ENCODE results near the gene SLC15A1. TPM values are rescaled to one million over a fixed set of nuclear protein-coding genes. Genes with fewer than 3 reads are reported as not detected.
A peak's percentile ranks its signal among the peaks of the same experiment; 100 is the strongest.

SLC15A1 gene
- total RNA-seq, 1 experiment from 2014 or later, result 1.9 TPM

DNA sequence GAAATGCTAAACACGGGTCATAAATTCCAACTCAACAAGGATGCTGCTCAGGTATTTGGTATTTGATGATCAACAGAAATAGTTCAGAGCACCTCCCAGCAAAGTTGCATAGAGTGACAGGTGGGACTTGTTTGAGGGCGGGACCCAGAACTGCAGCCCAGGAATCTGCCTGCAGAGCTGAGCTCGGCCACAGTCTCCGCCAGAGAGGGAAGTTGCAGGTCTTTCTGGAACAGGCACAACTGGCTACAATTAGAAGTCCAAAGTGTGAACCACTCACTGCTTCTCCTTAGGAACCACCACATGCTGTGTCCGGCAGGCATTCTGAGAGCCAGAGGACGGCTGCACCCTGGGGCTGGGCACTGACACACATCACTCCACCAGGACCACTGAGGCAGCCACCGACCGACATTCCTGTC is 1.1 kb downstream of the SLC15A1 start:
- peaks cover 11 to 12% of the 10 kb centered on the region in 2 experiments for H3K4me1 Mint-ChIP-seq
- WGBS (ENCODE audit: extremely low coverage, insufficient read length, low lambda C conversion rate), result no CpG with 5 or more reads among the region's 8 CpGs

More for the DNA sequence above, 1.1 kb downstream of the SLC15A1 start:
- Histone ChIP-seq H4K91ac (ENCODE audit: insufficient read length, low read depth, low read length) (no peak overlapping the region), H2AK5ac (ENCODE audit: insufficient read length, low read length) (no peak overlapping the region), H3K4me2 (ENCODE audit: insufficient read depth, insufficient read length, low read length) (peak overlapping the region; percentile 54), H2BK5ac (ENCODE audit: insufficient read length, low read length) (no peak overlapping the region), H4K20me1 (ENCODE audit: control insufficient read depth, insufficient read depth, insufficient read length) (no peaks in the 10 kb centered on the region), H3K23ac (ENCODE audit: insufficient read length, low read depth, low read length) (no peak overlapping the region), H2BK20ac (ENCODE audit: low read depth, low read length, poor library complexity, severe bottlenecking) (no peak overlapping the region), H3K9ac (ENCODE audit: extremely low read depth, insufficient read length, low read length) (no peak overlapping the region), H2BK120ac (ENCODE audit: low read depth, low read length, poor library complexity, severe bottlenecking) (no peak overlapping the region), H3K23me2 (ENCODE audit: insufficient read length, low read depth, low read length, poor library complexity, severe bottlenecking) (peaks cover 8% of the 10 kb centered on the region), H4K8ac (replicated peaks; ENCODE audit: insufficient read length, low read depth, low read length) (no peak overlapping the region), H3K27me3 (ENCODE audit: insufficient read depth, low read length) (peaks cover 4% of the 10 kb centered on the region; the same call in 1 of the 2 replicates), H3K27ac (ENCODE audit: insufficient read length, low read depth, low read length) (no peak overlapping the region), H3T11ph (ENCODE audit: low read length) (no peak overlapping the region), H3K79me1 (ENCODE audit: insufficient read depth, low read depth, low read length, poor library complexity, severe bottlenecking) (no peaks in the 10 kb centered on the region), H4K5ac (ENCODE audit: insufficient read length, low read depth, low read length) (no peak overlapping the region), H2AFZ (ENCODE audit: low read length) (no peak overlapping the region), H3K4ac (ENCODE audit: low read depth, low read length) (no peak overlapping the region), H3K9me3 (ENCODE audit: control insufficient read depth, low read depth, low read length) (no peaks in the 10 kb centered on the region), H3K14ac (ENCODE audit: insufficient read depth, low read length) (no peak overlapping the region), H3K79me2 (ENCODE audit: insufficient read depth, low read length) (no peaks in the 10 kb centered on the region), H3K4me1 (ENCODE audit: insufficient read depth, low read length) (peaks cover 3% of the 10 kb centered on the region; the same call in 1 of the 2 replicates), H3K56ac (ENCODE audit: insufficient read length, low read depth, low read length) (no peak overlapping the region), H2BK15ac (ENCODE audit: low read depth, low read length) (no peak overlapping the region), H2BK12ac (ENCODE audit: insufficient read length, low read depth, low read length) (no peak overlapping the region), H3K18ac (ENCODE audit: insufficient read length, low read depth, low read length) (no peak overlapping the region)
- H3K9me3 Mint-ChIP-seq, result peaks cover 13 to 19% of the 10 kb centered on the region in 2 experiments
- H3K4me3 Mint-ChIP-seq, result peak overlapping the region; percentile 62 to 78
- no peak overlapping the region for H3K27ac Mint-ChIP-seq
- peak; percentile 66 for DNase-seq
- peaks cover 6% of the 10 kb centered on the region in 3 experiments; a peak in 6 of 7 replicates for H3K36me3 Mint-ChIP-seq (ENCODE audit: insufficient read depth in 1 of 3, low read depth in 3 of 3)
- H3K27me3 Mint-ChIP-seq (ENCODE audit: low read depth), result peaks cover 62% of the 10 kb centered on the region
- TF ChIP-seq, protein P1, sequence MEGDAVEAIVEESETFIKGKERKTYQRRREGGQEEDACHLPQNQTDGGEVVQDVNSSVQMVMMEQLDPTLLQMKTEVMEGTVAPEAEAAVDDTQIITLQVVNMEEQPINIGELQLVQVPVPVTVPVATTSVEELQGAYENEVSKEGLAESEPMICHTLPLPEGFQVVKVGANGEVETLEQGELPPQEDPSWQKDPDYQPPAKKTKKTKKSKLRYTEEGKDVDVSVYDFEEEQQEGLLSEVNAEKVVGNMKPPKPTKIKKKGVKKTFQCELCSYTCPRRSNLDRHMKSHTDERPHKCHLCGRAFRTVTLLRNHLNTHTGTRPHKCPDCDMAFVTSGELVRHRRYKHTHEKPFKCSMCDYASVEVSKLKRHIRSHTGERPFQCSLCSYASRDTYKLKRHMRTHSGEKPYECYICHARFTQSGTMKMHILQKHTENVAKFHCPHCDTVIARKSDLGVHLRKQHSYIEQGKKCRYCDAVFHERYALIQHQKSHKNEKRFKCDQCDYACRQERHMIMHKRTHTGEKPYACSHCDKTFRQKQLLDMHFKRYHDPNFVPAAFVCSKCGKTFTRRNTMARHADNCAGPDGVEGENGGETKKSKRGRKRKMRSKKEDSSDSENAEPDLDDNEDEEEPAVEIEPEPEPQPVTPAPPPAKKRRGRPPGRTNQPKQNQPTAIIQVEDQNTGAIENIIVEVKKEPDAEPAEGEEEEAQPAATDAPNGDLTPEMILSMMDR (conservative IDR thresholded peaks at IDR 0.05), result peak; percentile 23; the same call in 1 of the 3 replicates

Measured in H9 (cell line).